SK-N-SH (cell line): ENCODE measurements around the gene TUBGCP3. TPM values are rescaled to one million over a fixed set of nuclear protein-coding genes. Genes with fewer than 3 reads are reported as not detected.

ENCODE experiments used
- CTCF ChIA-PET: fragments of 300-600, 350-600 bp; formaldehyde crosslinking; extraction: SDS; loops from one replicate; lab custom pipeline; 2021; lab: Yijun Ruan, JAX
- POLR2A ChIA-PET: fragments of 350-600 bp; sonication (Branson Sonifier 250); formaldehyde crosslinking; extraction: SDS; loops from one replicate; lab custom pipeline; 2020; ENCODE audit warnings: antibody characterized with exemption, inconsistent platforms; lab: Yijun Ruan, JAX
- DNase-seq: peaks from one replicate; pipeline ENCODE4 v3.0.0; 2012
- H2AFZ ChIP-seq: fragments of 200-600 bp; sonication (generic); 2 replicates; pipeline ENCODE4 v1.8.1; 2016; ENCODE audit warnings: antibody characterized with exemption, mild to moderate bottlenecking, low read depth
- H3F3A ChIP-seq: fragments of 200-600 bp; sonication (generic); replicated peaks from 2 replicates; pipeline ENCODE3; 2016; ENCODE audit warnings: antibody characterized with exemption, mild to moderate bottlenecking; ENCODE audit not compliant: insufficient read depth
- H3K27ac ChIP-seq, 2 experiments: fragments of 200-500 bp in 1 of 2; fragments of 200-600 bp in 1 of 2; sonication (Bioruptor generic) in 1 of 2; sonication (generic), shearing (Covaris generic) in 1 of 2; 2 replicates each; pipeline versions ENCODE4 v1.5.1 to v1.6.1; 2014 to 2016; ENCODE audit warnings: low read depth in 2 of 2, inconsistent platforms in 1 of 2, low read length in 1 of 2, mild to moderate bottlenecking in 1 of 2, mixed read lengths in 1 of 2
- H3K27me3 ChIP-seq: fragments of 200-600 bp; sonication (generic), shearing (Covaris generic); 2 replicates; pipeline ENCODE4 v1.6.1; 2016; ENCODE audit warnings: mixed run types; ENCODE audit not compliant: insufficient read depth
- H3K36me3 ChIP-seq, 2 experiments: fragments of 200-500 bp in 1 of 2; fragments of 200-600 bp in 1 of 2; sonication (Bioruptor generic) in 1 of 2; sonication (generic) in 1 of 2; replicated peaks in 1 of 2; 2 replicates each; pipeline versions ENCODE3 to v1.5.1; 2014 to 2016; ENCODE audit warnings: low read length in 1 of 2, mild to moderate bottlenecking in 1 of 2; ENCODE audit not compliant: insufficient read depth in 2 of 2, control insufficient read depth in 1 of 2
- H3K4me1 ChIP-seq, 2 experiments: fragments of 200-500 bp in 1 of 2; fragments of 200-600 bp in 1 of 2; sonication (Bioruptor generic) in 1 of 2; sonication (generic), shearing (Covaris generic) in 1 of 2; 2 replicates each; pipeline versions ENCODE4 v1.5.1 to v1.6.1; 2014 to 2016; ENCODE audit warnings: low read depth in 1 of 2, low read length in 1 of 2, mixed run types in 1 of 2; ENCODE audit not compliant: insufficient read depth in 2 of 2, control insufficient read depth in 1 of 2
- H3K4me2 ChIP-seq: fragments of 200-600 bp; sonication (generic), shearing (Covaris generic); 2 replicates; pipeline ENCODE4 v1.6.1; 2017; ENCODE audit warnings: mixed run types
- H3K4me3 ChIP-seq, 2 experiments: fragments of 200-500 bp in 1 of 2; fragments of 200-600 bp in 1 of 2; sonication (Bioruptor generic) in 1 of 2; sonication (generic), shearing (Covaris generic) in 1 of 2; 2 replicates each; pipeline versions ENCODE4 v1.5.1 to v1.8.1; 2014 to 2016; ENCODE audit warnings: low read depth in 2 of 2, inconsistent platforms in 1 of 2, low read length in 1 of 2, mild to moderate bottlenecking in 1 of 2, mixed read lengths in 1 of 2, moderate library complexity in 1 of 2
- H3K79me2 ChIP-seq: fragments of 200-600 bp; sonication (generic); 2 replicates; pipeline ENCODE4 v1.8.1; 2017; ENCODE audit warnings: mild to moderate bottlenecking; ENCODE audit not compliant: insufficient read depth
- H3K9ac ChIP-seq: fragments of 200-600 bp; sonication (generic); 2 replicates; pipeline ENCODE4 v1.6.1; 2017; ENCODE audit warnings: mixed run types
- H3K9me2 ChIP-seq: fragments of 200-600 bp; sonication (generic); 2 replicates; pipeline ENCODE4 v1.6.1; 2017; ENCODE audit warnings: mixed run types
- H3K9me3 ChIP-seq: fragments of 200-600 bp; sonication (generic); 2 replicates; pipeline ENCODE4 v1.6.1; 2017; ENCODE audit warnings: mixed run types, mild to moderate bottlenecking, moderate library complexity
- H4K20me1 ChIP-seq: fragments of 200-600 bp; sonication (generic); 2 replicates; pipeline ENCODE4 v1.6.1; 2017; ENCODE audit warnings: mild to moderate bottlenecking, mixed run types; ENCODE audit not compliant: insufficient read depth
- CHD2 ChIP-seq: fragments of 150-350 bp; IDR thresholded peaks from 2 replicates; pipeline ENCODE4 v1.6.1; 2018; ENCODE audit warnings: low read length; ENCODE audit not compliant: partially characterized antibody
- ELF1 ChIP-seq: IDR thresholded peaks from 2 replicates; pipeline ENCODE4 v1.4.0; 2012
- FOSL2 ChIP-seq: IDR thresholded peaks from 2 replicates; pipeline ENCODE4 v1.4.0; 2012; ENCODE audit warnings: low read depth, mild to moderate bottlenecking, moderate library complexity, borderline replicate concordance
- GATA2 ChIP-seq: sonication (generic); formaldehyde crosslinking; IDR thresholded peaks from 2 replicates; pipeline ENCODE4 v1.5.0; 2020; ENCODE audit warnings: mild to moderate bottlenecking, missing genetic modification reagents
- RFX5 ChIP-seq: IDR thresholded peaks from 2 replicates; pipeline ENCODE4 v1.6.1; 2012; ENCODE audit warnings: mild to moderate bottlenecking, improper control_type of control experiment, low read length
- RXRA ChIP-seq: IDR thresholded peaks from 2 replicates; pipeline ENCODE4 v1.4.0; 2012; ENCODE audit warnings: low read depth, mild to moderate bottlenecking, borderline replicate concordance
- SIN3A ChIP-seq: IDR thresholded peaks from 2 replicates; pipeline ENCODE4 v1.6.1; 2012; ENCODE audit warnings: low read depth, mild to moderate bottlenecking, low read length, moderate library complexity, borderline replicate concordance
- SMC3 ChIP-seq: IDR thresholded peaks from 2 replicates; pipeline ENCODE4 v1.6.1; 2012; ENCODE audit warnings: low read depth, low read length, improper control_type of control experiment
- TAF1 ChIP-seq: IDR thresholded peaks from 2 replicates; pipeline ENCODE4 v1.6.1; 2012; ENCODE audit warnings: low read depth, mild to moderate bottlenecking, low read length, moderate library complexity, borderline replicate concordance
- TEAD4 ChIP-seq: IDR thresholded peaks from 2 replicates; pipeline ENCODE4 v1.4.0; 2012; ENCODE audit warnings: mild to moderate bottlenecking, borderline replicate concordance; ENCODE audit not compliant: insufficient read depth
- YY1 ChIP-seq: IDR thresholded peaks from 2 replicates; pipeline ENCODE4 v1.4.0; 2012; ENCODE audit warnings: low read depth, mild to moderate bottlenecking
- WGBS: methylation state at CpG from one replicate; pipeline ENCODE4 v1.1.6; 2017; ENCODE audit warnings: low lambda C conversion rate; 5-methylcytosine and 5-hydroxymethylcytosine counted together
- polyA plus RNA-seq, 3 experiments: library from polyadenylated mRNA; depleted of rRNA; stranded (reverse); fragments of >200 nt; gene quantifications; 2 replicates each; pipeline ENCODE4 v1.2.3, GENCODE V29; 2012
- TF ChIP-seq, protein P1 (sequence below): fragments of 150-350 bp; IDR thresholded peaks from 2 replicates; pipeline ENCODE4 v1.6.1; 2016; ENCODE audit warnings: mild to moderate bottlenecking, low read depth, low read length
- TF ChIP-seq, protein P2 (sequence below): IDR thresholded peaks from 2 replicates; pipeline ENCODE4; 2012

The TUBGCP3 gene
- polyA plus RNA-seq, 1 of the 3 experiments (the other 2 are of a cell fraction): 16.8 TPM

DNA sequence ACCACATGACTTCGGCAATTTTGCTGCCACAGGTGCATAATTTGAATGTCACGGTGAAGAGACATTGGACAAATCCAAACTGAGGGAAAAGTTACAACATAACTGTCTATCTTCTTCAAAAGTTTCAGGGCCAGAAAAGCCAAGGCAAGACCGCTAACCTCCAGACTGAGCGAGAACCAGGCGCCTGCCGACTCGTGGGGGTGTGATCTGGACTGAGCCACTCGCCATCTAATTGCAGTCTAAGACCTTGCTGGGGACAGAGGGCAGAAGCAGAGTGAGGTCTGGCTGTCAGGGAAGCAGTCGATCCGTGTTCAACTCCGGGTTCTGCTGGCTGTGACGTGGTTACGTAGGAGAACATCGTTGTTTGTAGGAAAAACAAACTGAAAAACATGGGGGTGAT, 123.2 kb downstream of the TUBGCP3 start:
- no peaks in the 10 kb centered on the region for H3K9me2 ChIP-seq
- H3F3A ChIP-seq: no peaks in the 10 kb centered on the region
- no peaks in the 10 kb centered on the region for H4K20me1 ChIP-seq
- TF ChIP-seq SIN3A (no peak), TEAD4 (no peak), FOSL2 (no peak), YY1 (no peak), CHD2 (no peak), RFX5 (no peak)
- WGBS: 70% methylated on average over 13 of the region's 14 CpGs
- no peak overlapping the region for H3K4me3 ChIP-seq
- no peaks in the 10 kb centered on the region for H3K9me3 ChIP-seq
- H3K9ac ChIP-seq: no peak overlapping the region
- POLR2A ChIA-PET: no interaction called here
- no peaks in the 10 kb centered on the region for H3K36me3 ChIP-seq
- H3K4me1 ChIP-seq: no peaks in the 10 kb centered on the region
- H3K27ac ChIP-seq: no peak overlapping the region
- DNase-seq: no peak
- H3K4me2 ChIP-seq: no peak overlapping the region
- no peaks in the 10 kb centered on the region for H3K79me2 ChIP-seq
- CTCF ChIA-PET: interaction anchor here (1.4 kb wide), 1 partner anchor 31 kb away, joined by 3 read pairs; no protein-coding TSS in a partner anchor
- H2AFZ ChIP-seq: no peak overlapping the region
- H3K27me3 ChIP-seq: no peaks in the 10 kb centered on the region

DNA sequence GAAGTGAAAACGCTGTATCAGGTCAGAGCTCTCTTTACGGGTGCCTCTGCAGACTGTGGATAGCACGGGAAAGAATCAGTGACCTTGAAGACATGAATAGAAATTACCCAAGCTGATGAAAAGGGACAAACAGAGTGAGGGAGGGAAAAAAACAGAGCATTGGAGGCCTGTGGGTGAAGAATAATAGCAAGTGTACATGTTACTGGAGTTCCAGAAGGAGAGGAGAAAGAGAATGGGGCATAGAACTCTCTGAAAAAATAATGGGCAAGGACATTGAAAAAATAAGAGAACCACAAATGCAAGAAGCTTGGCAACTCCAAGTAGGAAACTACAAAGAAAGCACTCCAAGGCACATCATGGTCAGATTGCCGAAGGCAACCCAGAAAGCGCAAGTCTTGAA, 125.5 kb downstream of the TUBGCP3 start:
- no peak overlapping the region for H3K27ac ChIP-seq
- no peak overlapping the region for H3K4me2 ChIP-seq
- DNase-seq: no peak
- H3K4me1 ChIP-seq: no peaks in the 10 kb centered on the region
- TF ChIP-seq ELF1 (no peak), RXRA (no peak), SMC3 (no peak), TAF1 (no peak), GATA2 (CRISPR knock-in tag) (no peak)
- TF ChIP-seq, protein P1, sequence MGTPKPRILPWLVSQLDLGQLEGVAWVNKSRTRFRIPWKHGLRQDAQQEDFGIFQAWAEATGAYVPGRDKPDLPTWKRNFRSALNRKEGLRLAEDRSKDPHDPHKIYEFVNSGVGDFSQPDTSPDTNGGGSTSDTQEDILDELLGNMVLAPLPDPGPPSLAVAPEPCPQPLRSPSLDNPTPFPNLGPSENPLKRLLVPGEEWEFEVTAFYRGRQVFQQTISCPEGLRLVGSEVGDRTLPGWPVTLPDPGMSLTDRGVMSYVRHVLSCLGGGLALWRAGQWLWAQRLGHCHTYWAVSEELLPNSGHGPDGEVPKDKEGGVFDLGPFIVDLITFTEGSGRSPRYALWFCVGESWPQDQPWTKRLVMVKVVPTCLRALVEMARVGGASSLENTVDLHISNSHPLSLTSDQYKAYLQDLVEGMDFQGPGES: no peak
- TF ChIP-seq, protein P2, sequence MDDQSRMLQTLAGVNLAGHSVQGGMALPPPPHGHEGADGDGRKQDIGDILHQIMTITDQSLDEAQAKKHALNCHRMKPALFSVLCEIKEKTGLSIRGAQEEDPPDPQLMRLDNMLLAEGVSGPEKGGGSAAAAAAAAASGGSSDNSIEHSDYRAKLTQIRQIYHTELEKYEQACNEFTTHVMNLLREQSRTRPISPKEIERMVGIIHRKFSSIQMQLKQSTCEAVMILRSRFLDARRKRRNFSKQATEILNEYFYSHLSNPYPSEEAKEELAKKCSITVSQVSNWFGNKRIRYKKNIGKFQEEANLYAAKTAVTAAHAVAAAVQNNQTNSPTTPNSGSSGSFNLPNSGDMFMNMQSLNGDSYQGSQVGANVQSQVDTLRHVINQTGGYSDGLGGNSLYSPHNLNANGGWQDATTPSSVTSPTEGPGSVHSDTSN: no peak
- TF ChIP-seq, all 33 proteins: peak for 0
- no peaks in the 10 kb centered on the region for H4K20me1 ChIP-seq
- no peaks in the 10 kb centered on the region for H3K27me3 ChIP-seq
- H3F3A ChIP-seq: no peaks in the 10 kb centered on the region
- H3K36me3 ChIP-seq: no peaks in the 10 kb centered on the region
- no peak overlapping the region for H2AFZ ChIP-seq
- POLR2A ChIA-PET: no interaction called here
- CTCF ChIA-PET: interaction anchor here (3.2 kb wide), 1 partner anchor 19 kb away, joined by 17 read pairs; no protein-coding TSS in a partner anchor
- H3K9me3 ChIP-seq: no peaks in the 10 kb centered on the region
- no peaks in the 10 kb centered on the region for H3K79me2 ChIP-seq
- 53% methylated on average over 5 of the region's 5 CpGs for WGBS
- H3K4me3 ChIP-seq: no peak overlapping the region
- no peaks in the 10 kb centered on the region for H3K9me2 ChIP-seq
- no peak overlapping the region for H3K9ac ChIP-seq
